ENCODE data around the gene TTC38.
"Not testable (repeated sequence)": the region's sequence is repeated elsewhere in the genome, so short reads cannot be mapped to it uniquely, and the experiment has no call there.

Gene TTC38

DNA sequence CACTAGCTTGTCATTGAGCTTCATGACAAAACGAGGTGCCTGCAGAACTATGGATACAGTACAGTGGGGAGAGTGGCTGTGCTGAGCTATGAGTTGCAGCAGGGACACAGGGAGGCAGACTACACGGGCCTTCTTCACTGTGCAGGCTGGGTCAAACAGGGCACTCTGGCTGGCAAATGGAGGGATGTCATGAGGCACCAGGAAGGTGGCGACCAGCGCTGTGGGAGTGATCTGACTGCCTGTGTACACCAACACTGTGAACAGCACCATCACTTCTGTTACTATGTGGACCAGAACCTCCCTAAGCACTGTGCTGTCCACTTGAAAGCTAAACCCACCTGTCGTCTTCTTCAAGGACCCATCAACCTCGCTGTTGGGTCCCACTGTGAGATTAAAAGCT, 7.8 kb upstream of the TTC38 start:
- H3K27ac Mint-ChIP-seq: no peak overlapping the region
- peaks cover 49% of the 10 kb centered on the region for H3K27me3 Mint-ChIP-seq
- H3K4me1 Mint-ChIP-seq: no peaks in the 10 kb centered on the region
- no peaks in the 10 kb centered on the region for H3K36me3 Mint-ChIP-seq
- ATAC-seq: no peak
- H3K4me3 Mint-ChIP-seq: no peak overlapping the region
- H3K9me3 Mint-ChIP-seq: no peaks in the 10 kb centered on the region

DNA sequence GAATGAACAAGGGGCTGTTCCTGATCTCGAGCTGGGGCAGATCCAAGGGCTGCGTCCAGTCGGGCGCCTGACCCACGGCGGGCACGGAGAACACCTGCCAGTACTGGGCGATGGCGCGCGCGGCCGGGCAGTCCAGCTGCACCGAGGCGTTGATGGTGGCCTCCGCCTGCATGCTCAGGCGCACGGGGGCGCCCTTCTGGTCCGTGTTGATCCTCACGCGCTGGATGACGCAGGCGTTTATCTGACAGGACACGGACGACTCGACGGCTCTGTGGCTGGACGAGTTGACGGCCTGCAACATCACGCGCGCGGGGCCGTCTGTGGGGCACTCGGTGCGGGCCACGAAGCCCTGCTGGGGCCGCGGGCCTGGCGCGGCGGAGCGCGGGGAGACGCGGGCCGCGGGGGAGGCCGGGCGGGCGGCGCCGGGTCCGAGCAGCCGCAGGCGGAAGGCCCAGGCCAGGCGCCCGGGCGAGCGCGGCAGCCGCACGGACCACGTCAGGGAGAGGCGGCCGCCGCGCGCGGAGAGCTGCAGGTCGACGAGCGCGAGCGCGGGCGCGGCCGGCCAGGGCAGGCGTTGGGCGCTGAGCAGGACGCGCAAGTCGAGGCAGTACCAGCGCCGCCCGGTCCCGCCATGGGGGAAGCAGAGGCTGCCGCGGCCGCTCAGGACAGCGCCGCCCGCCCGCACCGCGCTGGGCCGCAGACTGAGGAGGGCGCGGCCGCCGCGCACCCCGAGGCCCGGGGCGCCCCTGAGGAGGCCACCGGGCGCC, 5.2 kb upstream of the TTC38 start:
- no peak overlapping the region for H3K27ac Mint-ChIP-seq
- H3K9me3 Mint-ChIP-seq: no peaks in the 10 kb centered on the region
- no peaks in the 10 kb centered on the region for H3K36me3 Mint-ChIP-seq
- peaks cover 49% of the 10 kb centered on the region for H3K27me3 Mint-ChIP-seq
- ATAC-seq: peak; percentile 46
- peaks cover 6% of the 10 kb centered on the region for H3K4me1 Mint-ChIP-seq
- no peak overlapping the region for H3K4me3 Mint-ChIP-seq

DNA sequence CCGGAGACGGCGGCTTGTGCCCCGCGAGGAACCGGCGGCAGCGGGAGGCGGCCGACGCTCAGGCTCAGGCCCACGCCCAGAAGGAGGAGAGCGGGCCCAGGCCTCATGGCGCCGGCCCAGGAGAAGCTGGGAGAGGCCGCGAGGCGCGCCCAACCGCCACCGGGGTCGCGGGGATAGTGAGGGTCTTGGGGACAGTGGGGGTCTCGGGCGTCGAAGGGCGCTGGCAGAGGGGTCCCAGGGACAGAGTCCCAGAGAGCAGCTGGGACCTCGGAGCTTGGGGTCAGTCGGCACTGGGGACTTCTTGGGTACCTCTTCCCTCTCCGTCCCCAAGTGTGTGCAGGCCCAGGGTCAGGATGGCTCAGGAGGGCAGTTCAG, 4.6 kb upstream of the TTC38 start, which contains the start of gene PKDREJ:
Gene PKDREJ (minus strand): TSS at position 128 of the 375 bp plus-strand sequence. CDS start 21 bp downstream, at position 107.
- no peak within 1 kb of the TSS for H3K27ac Mint-ChIP-seq
- H3K36me3 Mint-ChIP-seq: no peaks in the 10 kb centered on the region
- no peak within 1 kb of the TSS for H3K4me3 Mint-ChIP-seq
- no peaks in the 10 kb centered on the region for H3K9me3 Mint-ChIP-seq
- H3K27me3 Mint-ChIP-seq: peaks cover 49% of the 10 kb centered on the region
- ATAC-seq: peak; percentile 14
- peaks cover 9% of the 10 kb centered on the region for H3K4me1 Mint-ChIP-seq

DNA sequence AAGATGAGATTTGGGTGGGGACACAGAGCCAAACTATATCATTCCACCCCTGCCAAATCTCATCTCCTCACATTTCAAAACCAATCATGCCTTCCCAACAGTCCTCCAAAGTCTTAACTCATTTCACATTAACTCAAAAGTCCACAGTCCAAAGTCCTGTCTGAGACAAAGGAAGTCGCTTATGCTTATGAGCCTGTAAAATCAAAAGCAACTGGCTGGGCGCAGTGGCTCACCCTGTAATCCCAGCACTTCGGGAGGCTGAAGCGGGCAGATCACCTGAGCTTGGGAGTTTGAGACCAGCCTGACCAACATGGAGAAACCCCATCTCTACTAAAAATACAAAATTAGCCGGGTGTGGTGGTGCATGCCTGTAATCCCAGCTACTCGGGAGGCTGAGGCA, 3.3 kb upstream of the TTC38 start:
- Mint-ChIP-seq H3K4me1 (peaks cover 16% of the 10 kb centered on the region), H3K27me3 (peaks cover 42% of the 10 kb centered on the region)
- not testable (repeated sequence) for ATAC-seq, H3K36me3 Mint-ChIP-seq, H3K4me3 Mint-ChIP-seq, H3K27ac Mint-ChIP-seq, H3K9me3 Mint-ChIP-seq

DNA sequence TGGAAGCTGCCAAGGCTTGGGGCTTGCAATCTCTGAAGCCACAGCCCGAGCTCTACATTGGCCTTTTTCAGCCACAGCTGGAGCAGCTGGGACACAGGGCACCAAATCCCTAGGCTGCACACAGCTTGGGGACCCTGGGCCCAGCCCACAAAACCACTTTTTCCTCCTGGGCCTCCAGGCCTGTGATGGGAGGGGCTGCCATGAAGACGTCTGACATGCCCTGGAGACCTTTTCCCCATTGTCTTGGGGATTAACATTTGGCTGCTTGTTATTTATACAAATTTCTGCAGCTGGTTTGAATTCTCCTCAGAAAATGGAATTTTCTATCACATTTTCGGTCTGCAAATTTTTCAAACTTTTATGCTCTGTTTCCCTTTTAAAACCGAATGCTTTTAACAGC, 2.2 kb upstream of the TTC38 start:
- Mint-ChIP-seq H3K4me1 (peaks cover 23% of the 10 kb centered on the region), H3K27me3 (peaks cover 34% of the 10 kb centered on the region)
- not testable (repeated sequence) for H3K4me3 Mint-ChIP-seq, H3K9me3 Mint-ChIP-seq, ATAC-seq, H3K36me3 Mint-ChIP-seq, H3K27ac Mint-ChIP-seq

DNA sequence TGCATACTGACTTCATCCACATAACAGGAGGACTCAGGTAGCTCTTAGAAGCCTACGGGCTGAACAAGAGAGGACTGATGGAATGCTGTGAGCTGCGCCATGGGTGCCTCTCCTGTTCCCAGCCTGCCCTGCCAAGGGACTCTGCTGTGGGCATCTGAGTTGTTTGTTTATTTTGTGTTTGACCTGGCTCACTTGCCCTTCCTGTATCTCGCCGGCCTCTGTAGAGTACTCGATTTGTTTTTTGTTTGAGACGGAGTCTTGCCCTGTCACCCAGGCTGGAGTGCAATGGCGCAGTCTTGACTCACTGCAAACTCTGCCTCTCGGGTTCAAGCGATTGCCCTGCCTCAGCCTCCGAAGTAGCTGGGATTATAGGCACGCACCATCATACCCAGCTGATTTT, 1.8 kb downstream of the TTC38 start:
- H3K4me1 Mint-ChIP-seq: peaks cover 23% of the 10 kb centered on the region
- peaks cover 5% of the 10 kb centered on the region for H3K36me3 Mint-ChIP-seq
- H3K4me3 Mint-ChIP-seq: no peak overlapping the region
- H3K9me3 Mint-ChIP-seq: no peaks in the 10 kb centered on the region
- H3K27ac Mint-ChIP-seq: no peak overlapping the region
- peaks cover under 1% of the 10 kb centered on the region for H3K27me3 Mint-ChIP-seq
- ATAC-seq: no peak

DNA sequence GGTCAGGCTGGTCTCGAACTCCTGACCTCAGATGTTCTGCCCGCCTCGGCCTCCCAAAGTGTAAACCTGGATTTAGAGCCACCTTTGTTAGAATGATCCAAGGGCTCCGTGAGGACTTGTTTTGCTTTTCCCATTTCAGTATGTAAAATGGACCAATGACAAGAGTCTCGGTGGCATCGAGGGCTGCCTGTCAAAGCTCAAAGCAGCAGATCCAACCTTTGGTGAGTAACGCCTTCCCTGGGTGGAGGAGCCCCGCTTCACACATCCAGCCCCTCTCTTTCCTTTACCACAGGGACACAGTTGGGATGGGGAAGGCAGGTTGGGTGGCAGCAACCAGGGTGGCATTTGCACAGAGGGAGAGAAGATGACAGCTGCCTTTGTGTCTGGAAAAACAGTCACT, 4.4 kb downstream of the TTC38 start:
- no peak overlapping the region for H3K4me3 Mint-ChIP-seq
- H3K36me3 Mint-ChIP-seq: peaks cover 19% of the 10 kb centered on the region
- peaks cover 21% of the 10 kb centered on the region for H3K4me1 Mint-ChIP-seq
- H3K27me3 Mint-ChIP-seq: no peaks in the 10 kb centered on the region
- ATAC-seq: no peak
- H3K27ac Mint-ChIP-seq: no peak overlapping the region
- no peaks in the 10 kb centered on the region for H3K9me3 Mint-ChIP-seq

DNA sequence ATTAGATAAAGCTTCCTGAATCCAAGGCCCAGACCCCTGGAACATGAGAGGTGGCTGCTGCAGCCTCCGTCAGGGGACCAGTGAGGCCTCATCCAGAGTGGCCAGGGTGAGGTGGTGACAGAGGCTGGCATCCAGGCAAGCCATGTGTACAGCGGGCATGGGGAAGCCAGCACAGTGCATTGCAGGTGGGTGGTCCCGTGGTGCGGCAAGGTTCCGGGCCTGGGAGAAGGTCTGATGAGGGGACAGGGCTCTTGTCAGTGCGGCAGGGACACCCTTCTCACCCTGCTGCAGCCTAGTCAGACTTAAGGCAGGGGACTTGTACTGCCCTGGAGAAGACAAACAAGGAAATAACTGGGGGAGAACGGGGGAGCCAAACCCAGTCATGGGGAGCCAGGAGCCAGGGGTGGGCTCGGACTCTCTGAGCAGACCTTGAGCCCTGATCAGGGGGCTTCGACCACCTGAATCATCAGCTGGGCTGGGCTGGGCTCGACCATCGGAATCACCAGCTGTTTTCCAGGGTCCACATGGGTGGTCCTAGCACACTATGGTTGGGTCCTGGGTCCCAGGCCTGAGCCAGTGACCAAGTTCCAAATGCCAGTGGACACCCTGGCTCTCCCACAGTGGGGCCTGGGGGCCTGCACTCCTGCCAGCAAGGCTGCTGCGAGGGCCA, 5.1 kb downstream of the TTC38 start:
- Mint-ChIP-seq H3K9me3 (no peaks in the 10 kb centered on the region), H3K36me3 (peaks cover 23% of the 10 kb centered on the region), H3K4me3 (no peak overlapping the region), H3K27ac (no peak overlapping the region), H3K4me1 (peaks cover 16% of the 10 kb centered on the region), H3K27me3 (no peaks in the 10 kb centered on the region)
- ATAC-seq: no peak

DNA sequence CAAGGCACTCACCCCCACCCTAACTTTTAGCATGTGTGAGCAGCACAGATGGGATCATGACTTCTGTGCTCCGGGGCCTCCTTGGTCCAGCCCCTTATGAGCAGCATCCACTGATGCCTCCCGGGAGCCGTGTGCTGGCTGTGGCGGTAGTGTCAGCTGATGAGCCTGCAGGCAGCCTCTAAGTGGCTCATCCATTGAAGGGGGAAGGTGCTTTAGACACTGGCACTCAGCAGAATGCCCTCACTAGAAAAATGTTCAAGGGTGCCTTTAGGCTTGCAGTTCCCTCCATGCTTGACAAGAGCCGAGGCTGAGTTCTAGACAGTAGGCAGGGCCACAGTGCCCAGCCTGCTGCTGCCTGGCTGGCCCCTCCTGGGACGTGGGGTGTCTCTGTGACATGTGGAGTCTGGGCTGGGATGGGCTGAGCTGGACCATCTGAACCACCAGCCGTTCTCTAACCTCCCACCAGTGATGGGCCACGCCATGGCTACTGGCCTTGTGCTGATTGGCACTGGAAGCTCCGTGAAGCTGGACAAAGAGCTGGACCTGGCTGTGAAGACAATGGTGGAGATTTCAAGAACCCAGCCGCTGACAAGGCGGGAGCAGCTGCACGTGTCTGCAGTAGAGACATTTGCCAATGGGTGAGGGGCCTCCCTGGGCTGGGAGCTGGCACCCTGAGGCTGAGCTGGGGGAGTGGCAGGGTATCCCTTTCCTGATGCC, 5.8 kb downstream of the TTC38 start:
- ATAC-seq: no peak

DNA sequence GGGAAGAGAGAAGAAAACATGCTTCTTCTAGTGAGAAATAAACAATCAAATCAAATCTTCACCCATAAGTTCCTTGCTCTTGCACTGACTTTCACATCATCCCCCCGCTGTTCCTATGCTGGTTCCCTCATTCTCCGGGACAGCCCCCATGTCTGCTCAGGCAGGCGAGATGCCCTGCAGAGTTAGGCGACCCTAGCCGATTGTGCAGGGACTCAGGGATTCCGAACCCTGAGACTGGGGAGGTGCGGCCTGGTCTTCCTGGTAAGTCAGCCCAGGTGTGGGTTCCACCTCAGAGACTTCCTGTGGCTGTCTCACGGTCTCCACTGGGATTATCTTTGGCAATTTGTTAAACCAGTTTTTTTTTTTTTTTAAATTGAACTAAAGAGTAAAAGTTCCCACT, 6.6 kb downstream of the TTC38 start:
- Mint-ChIP-seq H3K27ac (no peak overlapping the region), H3K27me3 (no peaks in the 10 kb centered on the region), H3K36me3 (peaks cover 34% of the 10 kb centered on the region), H3K4me3 (no peak overlapping the region), H3K4me1 (peaks cover 15% of the 10 kb centered on the region), H3K9me3 (no peaks in the 10 kb centered on the region)
- ATAC-seq: no peak

More for the DNA sequence above, 5.8 kb downstream of the TTC38 start:
- H3K27me3 Mint-ChIP-seq: no peaks in the 10 kb centered on the region
- no peak overlapping the region for H3K27ac Mint-ChIP-seq
- H3K36me3 Mint-ChIP-seq: peaks cover 30% of the 10 kb centered on the region
- H3K4me1 Mint-ChIP-seq: peaks cover 14% of the 10 kb centered on the region
- no peak overlapping the region for H3K4me3 Mint-ChIP-seq
- H3K9me3 Mint-ChIP-seq: no peaks in the 10 kb centered on the region

DNA sequence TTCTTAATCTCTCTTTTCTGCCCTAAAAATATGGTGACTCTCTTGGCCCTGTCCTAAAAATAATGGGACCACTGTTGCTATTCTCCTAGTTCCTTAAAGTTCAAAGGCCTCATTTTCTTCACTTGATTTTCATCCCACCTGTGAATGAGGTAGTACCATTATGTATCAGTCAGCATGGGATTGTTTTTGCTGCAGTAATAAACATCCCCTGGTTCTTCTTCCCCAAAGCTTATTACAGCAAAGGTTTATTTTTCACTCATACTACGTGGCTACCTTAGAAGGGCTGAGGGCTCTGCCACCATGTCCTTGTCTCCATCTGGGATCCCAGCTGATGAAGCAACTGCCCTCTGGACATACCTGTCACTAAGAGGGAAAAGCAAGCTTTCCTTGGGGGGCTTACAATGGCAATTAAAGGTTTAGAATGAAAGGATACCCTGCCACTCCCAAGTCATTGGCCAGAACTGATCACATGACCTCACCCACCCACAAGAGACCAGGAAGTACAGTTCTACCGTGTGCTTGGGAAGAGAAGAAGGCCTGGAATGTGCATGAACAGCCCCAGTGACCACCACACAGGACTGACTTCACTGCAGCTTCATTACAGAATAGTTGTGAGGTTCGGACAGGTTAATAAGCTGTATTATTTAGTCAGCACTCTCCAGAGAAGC, 7.8 kb downstream of the TTC38 start:
- no peak overlapping the region for H3K4me3 Mint-ChIP-seq
- no peak overlapping the region for H3K27ac Mint-ChIP-seq
- H3K9me3 Mint-ChIP-seq: no peaks in the 10 kb centered on the region
- peaks cover 16% of the 10 kb centered on the region for H3K4me1 Mint-ChIP-seq
- H3K27me3 Mint-ChIP-seq: no peaks in the 10 kb centered on the region
- no peak for ATAC-seq
- H3K36me3 Mint-ChIP-seq: peaks cover 40% of the 10 kb centered on the region

DNA sequence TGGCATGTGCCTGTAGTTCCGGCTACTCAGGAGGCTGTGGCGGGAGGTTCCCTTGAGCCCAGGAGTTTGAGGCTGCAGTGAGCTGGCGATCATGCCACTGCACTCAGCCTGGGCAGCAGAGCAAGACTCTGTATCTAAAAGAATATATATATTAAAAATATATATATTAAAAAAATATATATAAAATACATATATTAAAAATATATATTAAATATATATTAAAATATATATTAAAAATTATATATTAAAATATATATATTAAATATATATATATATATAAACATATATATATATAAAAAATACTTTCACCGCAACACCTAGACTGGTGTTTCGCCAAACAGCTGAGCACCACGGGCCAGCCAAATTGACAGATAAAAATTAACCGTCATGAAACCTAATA, 8.8 kb downstream of the TTC38 start:
- peaks cover 26% of the 10 kb centered on the region for H3K4me1 Mint-ChIP-seq
- no peak for ATAC-seq
- no peak overlapping the region for H3K4me3 Mint-ChIP-seq
- H3K36me3 Mint-ChIP-seq: peaks cover 41% of the 10 kb centered on the region
- H3K9me3 Mint-ChIP-seq: no peaks in the 10 kb centered on the region
- H3K27ac Mint-ChIP-seq: no peak overlapping the region
- H3K27me3 Mint-ChIP-seq: no peaks in the 10 kb centered on the region

DNA sequence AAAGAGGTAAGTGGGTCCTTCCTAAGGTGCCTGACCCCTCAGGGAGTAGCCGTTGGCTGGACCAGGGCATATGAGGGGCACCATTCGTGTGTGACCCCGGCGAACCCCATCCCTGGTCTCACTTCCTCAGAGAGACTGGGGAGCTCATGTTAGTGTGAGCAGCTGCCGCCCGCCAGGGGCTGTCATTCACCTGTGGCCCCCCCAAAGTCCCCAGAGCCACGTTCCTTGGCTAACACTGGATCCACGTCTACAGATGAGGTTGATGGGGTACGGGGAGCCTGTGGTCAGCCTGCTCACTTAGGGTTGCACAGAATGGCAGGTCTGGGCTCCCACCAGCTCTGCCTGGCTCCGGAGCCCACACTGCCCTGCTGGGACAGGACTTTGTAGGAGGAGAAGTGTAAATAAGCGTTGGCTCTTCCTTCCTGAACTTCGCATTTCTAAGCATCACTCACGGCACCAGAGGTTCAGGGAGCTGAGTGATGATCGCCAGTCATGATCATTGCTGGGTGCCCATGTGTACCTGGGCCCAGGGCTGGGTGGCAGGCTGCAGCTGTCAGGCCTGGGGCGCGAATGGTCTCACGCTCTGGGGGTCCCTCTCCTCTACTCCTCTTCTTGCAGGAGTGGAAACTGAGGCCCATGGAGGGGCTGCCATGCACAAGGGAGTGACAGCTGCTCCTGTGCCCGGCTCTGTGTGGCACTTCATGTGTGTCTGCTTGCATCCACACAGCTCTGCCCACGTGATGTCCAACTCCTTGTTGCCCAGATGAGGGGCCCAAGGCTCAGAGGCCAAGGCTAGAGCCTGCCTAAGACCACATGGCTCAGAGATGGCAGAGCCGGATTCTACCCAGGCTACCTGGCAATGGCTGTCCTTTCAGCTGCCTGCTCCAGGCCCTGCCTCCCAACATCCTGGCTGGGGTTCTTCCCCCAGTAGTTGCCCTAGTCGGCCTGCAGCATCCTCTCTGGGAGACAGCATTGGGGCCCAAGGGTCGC, 11.1 kb downstream of the TTC38 start:
- Mint-ChIP-seq H3K27ac (no peak overlapping the region), H3K4me1 (peaks cover 32% of the 10 kb centered on the region), H3K9me3 (no peaks in the 10 kb centered on the region), H3K36me3 (peaks cover 47% of the 10 kb centered on the region), H3K27me3 (no peaks in the 10 kb centered on the region), H3K4me3 (no peak overlapping the region)
- no peak for ATAC-seq

DNA sequence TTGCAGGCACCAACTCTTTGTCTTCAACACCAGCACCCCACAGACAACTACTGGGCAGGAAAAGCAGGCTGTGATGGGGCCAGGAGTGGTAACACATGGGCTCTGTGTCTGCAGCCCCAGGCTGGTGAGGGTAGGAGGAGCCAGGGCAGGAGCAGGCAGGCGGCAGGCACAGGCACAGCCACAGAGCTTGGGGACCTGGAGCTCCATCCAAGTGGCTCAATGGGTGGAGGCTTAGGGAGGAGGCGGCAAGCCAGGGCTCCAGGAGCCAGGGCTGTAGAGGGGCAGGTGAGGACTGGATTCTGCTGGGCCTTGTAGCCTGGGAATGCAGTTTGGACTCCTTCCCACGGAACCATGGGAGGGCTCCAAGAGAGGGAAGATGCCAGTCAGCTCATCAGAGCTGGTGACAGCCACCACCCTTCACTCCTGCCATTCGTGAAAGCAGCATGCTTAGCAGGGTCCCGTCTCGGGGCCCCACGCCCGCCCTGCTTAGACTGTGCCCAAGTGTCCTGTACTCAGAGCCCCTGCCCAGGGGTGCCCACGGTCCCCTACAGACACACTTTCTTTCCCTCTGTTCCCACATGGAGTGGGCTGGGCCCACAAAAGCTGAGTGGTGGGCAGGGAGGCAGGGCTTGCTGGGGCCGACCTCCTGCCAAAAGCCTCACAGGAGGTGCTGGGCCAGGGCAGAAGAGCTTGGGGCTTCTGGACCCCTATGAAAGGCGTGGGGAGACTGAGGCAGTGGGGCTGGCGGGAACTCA, 12.4 kb downstream of the TTC38 start:
- Mint-ChIP-seq H3K9me3 (no peaks in the 10 kb centered on the region), H3K4me1 (peaks cover 32% of the 10 kb centered on the region), H3K27me3 (no peaks in the 10 kb centered on the region), H3K36me3 (peaks cover 48% of the 10 kb centered on the region), H3K27ac (peak overlapping the region; percentile 58), H3K4me3 (no peak overlapping the region)
- ATAC-seq: no peak

Data from stimulated activated memory B cell treated with anti-CD40 and anti-IgM and Interleukin-4, amounts not matched to agents 10 μg/mL and 1 μg/mL and 100 μg/mL, for 72 hours (primary cell).